ENCODE results near the gene IBA57.
A peak's percentile ranks its signal among the peaks of the same experiment; 100 is the strongest.

IBA57 gene

DNA sequence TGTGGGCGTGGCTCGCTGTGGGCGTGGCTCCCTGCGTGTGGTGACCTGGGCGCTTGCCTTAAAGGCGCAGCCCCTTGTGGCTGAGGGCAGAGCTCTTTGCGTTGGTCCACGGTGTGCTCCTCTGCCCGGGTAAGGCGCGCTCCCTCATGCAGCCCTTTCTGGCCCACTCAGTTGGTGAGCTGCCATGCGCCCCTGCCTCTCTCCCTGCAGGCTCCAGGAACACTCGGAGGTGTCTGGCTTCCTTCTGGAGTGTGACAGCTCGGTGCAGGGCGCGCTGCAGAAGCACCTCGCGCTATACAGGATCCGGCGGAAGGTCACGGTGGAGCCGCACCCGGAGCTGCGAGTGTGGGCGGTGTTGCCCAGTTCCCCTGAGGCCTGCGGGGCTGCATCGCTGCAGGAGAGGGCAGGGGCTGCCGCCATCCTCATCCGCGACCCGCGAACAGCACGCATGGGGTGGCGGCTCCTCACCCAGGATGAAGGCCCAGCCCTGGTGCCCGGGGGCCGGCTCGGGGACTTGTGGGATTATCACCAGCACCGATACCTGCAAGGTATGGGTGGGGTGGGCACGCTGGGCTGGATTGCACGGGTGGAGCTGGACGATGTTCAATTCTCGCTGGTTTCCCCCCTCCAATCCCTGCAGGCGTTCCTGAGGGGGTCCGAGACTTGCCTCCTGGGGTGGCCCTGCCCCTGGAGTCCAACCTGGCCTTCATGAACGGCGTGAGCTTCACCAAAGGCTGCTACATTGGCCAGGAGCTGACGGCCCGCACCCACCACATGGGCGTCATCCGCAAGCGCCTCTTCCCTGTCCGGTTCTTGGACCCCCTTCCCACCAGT lies 9.1 kb downstream of the IBA57 start:
- in situ Hi-C loops (cut with HindIII; ENCODE audit: low pct_unique_long_range_greater_than_20kb, low sequenced_read_pairs), result no loop called here
- TF ChIP-seq JUND (IDR thresholded peaks at IDR 0.05; ENCODE audit: low read depth), result no peak
- DNase-seq (ENCODE audit: low read depth in 1 of 2, low spot score in 1 of 2), result peak; percentile 88 to 96

DNA sequence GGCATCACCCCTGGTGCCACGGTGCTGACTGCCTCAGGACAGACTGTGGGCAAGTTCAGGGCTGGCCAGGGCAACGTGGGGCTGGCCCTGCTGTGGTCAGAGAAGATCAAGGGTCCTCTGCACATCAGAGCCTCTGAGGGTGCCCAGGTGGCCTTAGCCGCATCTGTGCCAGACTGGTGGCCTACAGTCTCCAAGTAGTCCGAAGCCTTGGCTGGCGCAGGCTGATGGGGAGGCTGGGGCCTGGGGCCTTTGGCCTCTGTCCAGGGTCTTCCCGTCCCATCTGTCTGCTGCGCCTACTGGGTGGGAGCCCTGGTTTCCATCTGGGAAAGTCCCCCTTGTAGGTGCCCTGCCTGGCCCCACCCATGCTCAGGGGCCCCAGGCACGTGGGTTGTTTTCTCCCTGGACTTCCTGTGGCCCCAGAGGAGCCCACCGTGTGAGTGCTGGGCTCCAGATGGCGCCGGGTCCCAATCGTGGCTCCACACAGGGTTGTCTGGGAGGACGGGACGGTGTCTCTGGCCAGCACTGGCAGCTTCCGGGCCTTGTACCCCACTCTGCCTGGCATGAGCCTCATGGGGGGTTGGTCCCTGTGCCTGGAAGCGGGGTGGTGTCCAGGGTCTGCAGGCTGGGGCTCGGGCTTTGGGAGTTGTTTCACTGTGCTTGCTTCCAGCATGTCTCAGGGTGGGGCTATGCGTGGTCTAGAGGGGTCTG lies 9.9 kb downstream of the IBA57 start:
- TF ChIP-seq JUND (IDR thresholded peaks at IDR 0.05; ENCODE audit: low read depth), result no peak
- no peak for DNase-seq (ENCODE audit: low read depth in 1 of 2, low spot score in 1 of 2)
- in situ Hi-C loops (cut with HindIII; ENCODE audit: low pct_unique_long_range_greater_than_20kb, low sequenced_read_pairs), result no loop called here

DNA sequence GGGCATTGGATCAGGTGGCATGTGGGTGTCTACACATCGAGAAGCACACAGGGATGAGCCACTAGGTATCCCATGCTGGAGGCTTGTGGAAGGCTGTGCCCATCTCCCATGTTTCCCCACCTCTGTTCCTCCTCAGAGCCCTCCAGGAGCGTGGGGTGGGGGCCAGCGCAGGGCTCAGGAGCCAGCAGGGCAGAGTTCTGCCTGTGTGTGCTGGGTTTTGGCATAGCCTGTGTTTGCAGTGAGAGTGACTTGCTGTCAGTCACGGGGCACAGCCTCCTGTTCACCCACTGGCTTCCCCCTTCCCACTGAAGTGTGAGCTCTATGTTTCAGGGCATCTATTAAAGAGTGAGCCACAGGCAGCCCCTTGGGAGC lies 10.4 kb downstream of the IBA57 start:
- in situ Hi-C loops (cut with HindIII; ENCODE audit: low pct_unique_long_range_greater_than_20kb, low sequenced_read_pairs), result no loop called here
- no peak for TF ChIP-seq JUND (IDR thresholded peaks at IDR 0.05; ENCODE audit: low read depth)

DNA sequence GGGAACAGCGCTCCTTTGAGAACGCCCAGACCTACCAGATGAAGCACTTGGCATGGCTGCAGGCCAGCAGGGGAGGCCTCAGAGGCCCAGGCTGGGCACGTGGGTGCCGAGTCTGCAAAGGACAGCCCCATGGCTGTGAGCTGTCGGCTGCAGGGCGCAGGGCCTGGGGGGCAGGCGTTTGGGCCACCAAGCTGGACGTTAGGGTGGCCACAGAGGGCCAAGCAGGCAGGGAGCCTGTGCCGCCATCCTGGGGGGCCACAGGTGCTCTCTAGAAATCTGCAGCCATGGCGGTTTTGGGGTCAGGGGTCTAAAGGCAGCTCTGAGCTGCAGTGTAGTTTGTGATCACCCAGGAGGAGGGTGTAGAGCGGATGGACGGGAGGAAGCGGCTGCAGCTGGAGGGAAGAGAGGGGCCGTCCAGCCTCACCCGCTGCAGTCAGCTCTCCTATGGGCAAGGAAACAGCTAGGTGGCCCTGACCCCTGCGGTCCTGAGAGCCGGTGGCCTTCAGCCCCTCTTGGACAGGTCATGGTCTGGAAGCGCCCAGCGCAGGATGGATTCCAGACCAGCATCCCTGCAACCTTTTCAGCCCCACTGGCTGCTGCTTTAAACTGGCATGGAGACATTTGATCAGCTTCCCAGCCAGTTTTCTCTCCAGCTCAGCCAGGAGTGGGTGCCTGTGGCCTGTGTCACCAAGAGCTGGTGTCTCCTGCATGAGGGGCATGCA lies 11.0 kb downstream of the IBA57 start:
- no peak for TF ChIP-seq JUND (IDR thresholded peaks at IDR 0.05; ENCODE audit: low read depth)
- no peak for DNase-seq (ENCODE audit: low read depth in 1 of 2, low spot score in 1 of 2)
- in situ Hi-C loops (cut with HindIII; ENCODE audit: low pct_unique_long_range_greater_than_20kb, low sequenced_read_pairs), result no loop called here

More for the DNA sequence above, 10.4 kb downstream of the IBA57 start:
- DNase-seq (ENCODE audit: low read depth in 1 of 2, low spot score in 1 of 2), result no peak

DNA sequence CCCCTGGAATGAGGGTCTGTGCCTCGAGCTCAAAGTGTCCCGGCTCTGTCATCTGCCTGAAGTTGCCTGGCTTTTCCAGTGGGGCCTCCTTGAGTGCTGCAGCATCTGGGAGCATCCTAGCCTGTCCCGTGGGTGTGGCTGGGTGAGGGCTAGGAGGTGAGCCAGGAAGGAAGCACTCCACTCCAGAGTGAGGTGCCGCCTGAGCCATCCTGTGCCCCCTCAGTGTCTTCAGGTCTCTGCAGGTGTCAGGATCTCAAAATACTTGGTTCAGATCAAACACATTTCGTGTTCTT lies 11.5 kb downstream of the IBA57 start:
- DNase-seq (ENCODE audit: low read depth in 1 of 2, low spot score in 1 of 2), result no peak
- TF ChIP-seq JUND (IDR thresholded peaks at IDR 0.05; ENCODE audit: low read depth), result no peak
- in situ Hi-C loops (cut with HindIII; ENCODE audit: low pct_unique_long_range_greater_than_20kb, low sequenced_read_pairs), result no loop called here

DNA sequence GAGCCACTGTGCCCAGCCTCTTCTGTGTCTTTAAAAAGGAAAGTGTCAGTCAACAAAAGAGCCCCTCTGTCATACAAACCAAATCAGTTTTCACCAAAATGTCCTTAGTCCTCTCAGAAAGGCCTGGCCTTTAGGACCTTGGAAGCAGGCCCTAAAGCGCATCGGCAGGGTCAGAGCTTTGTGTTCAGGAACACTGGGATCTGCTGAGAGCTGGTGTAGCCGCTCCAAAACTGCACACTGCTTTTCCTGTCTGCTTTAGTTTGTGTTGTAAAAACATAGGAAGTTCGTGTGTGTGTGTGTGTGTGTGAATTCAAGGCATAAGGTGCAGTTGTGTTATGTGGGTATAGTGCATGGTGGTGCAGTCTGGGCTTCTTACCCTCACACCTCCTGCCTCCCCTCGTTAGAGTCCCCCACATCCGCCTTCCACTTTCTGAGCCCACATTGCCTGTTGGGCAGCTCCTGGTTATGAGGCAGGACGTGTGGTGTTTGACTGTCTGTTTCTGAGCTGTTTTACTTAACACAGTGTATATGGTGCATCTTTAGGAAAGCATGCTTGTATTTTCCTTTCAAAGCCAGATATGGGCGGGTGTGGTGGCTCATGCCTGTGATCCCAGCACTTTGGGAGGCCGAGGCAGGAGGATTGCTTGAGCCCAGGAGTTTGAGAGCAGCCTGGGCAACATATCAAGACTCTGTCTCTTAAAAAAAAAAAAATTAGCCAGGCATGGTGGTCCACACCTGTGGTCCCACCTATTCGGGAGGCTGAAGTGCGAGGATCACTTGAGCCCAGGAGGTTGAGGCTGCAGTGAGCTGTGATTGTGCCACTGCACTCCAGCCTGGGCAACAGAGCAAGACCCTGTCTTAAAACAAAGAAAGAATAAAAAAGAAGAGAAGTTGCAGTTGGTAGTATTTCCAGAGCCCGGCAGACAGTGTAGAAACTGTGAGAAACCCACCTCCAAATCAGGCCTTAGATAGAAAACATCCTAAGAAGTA lies 12.4 kb downstream of the IBA57 start:
- in situ Hi-C loops (cut with HindIII; ENCODE audit: low pct_unique_long_range_greater_than_20kb, low sequenced_read_pairs), result no loop called here
- DNase-seq (ENCODE audit: low read depth in 1 of 2, low spot score in 1 of 2), result no peak
- TF ChIP-seq JUND (IDR thresholded peaks at IDR 0.05; ENCODE audit: low read depth), result no peak

DNA sequence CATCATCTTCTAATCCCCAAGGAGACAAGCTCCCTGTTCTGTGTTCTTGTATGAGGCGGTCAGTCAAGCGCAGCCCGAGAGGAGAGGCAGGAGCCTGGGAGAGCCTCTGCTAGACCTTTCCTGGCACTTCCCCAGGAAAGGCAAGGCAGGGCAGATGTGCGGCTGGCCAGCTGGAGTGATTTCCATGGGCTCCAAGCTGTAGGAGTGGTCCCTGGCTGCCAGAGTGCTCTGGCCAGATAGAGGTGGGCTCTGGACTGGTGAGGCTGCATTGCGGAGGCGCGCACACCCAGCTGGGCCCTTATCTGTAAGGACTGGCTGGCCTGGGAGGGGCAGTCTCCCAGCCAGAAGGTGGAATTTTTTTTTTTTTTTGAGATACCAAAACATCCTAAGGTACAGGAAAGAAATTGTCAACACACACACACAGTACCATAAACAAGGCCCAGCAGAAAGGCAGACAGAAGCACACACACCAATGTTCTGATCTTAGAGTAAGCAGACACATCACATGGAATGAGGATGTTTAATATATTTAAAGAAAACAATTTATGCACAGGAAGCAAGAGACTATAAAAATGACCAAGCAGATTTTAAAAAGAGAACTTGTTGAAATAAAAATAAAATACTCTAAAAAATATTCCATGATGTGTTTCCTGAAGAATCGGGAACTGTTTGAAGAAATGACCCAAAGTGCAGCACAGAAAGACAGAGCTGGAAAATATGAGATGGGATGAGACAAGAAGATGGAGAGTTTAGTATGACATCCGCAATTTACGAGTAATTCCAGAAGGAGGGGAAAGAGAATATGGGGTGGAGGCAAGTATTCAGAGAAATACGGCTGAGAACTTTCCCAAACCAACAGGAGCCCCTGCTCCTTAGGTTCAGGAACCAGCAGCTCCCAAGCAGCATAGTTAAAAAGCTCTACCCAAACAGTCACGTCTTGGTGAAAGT lies 13.4 kb downstream of the IBA57 start:
- TF ChIP-seq JUND (IDR thresholded peaks at IDR 0.05; ENCODE audit: low read depth), result no peak
- in situ Hi-C loops (cut with HindIII; ENCODE audit: low pct_unique_long_range_greater_than_20kb, low sequenced_read_pairs), result no loop called here
- no peak for DNase-seq (ENCODE audit: low read depth in 1 of 2, low spot score in 1 of 2)

DNA sequence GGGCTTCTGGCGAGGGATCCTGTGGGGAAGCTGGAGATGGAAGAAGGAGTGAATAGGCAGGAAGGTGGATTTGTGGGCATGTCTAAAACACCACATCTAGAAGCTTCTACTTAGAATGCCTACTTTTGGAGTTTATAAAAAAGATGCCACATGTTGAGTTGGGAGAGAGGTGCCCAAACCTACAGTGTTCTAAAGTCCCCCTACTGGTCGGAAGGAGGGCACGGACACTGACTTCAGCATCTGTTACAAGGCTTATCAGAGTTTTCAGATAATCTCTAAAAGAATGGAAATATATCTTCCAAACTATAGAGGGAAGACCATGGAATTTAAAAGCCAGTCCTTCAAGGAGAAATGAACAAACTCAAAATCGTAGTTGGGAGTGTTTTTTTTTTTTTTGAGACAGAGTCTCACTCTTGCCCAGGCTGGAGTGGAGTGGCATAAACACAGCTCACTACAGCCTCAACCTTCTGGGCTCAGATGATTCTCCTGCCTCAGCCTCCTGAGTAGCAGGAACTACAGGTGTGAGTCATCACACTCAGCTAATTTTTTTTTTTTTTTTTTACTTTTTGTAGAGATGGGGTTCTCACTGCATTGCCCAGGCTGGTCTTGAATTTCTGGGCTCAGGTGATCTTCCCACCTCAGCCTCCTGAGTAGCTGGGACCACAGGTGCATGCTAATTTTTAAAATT lies 14.8 kb downstream of the IBA57 start:
- TF ChIP-seq JUND (IDR thresholded peaks at IDR 0.05; ENCODE audit: low read depth), result no peak
- no peak for DNase-seq (ENCODE audit: low read depth in 1 of 2, low spot score in 1 of 2)
- in situ Hi-C loops (cut with HindIII; ENCODE audit: low pct_unique_long_range_greater_than_20kb, low sequenced_read_pairs), result no loop called here

DNA sequence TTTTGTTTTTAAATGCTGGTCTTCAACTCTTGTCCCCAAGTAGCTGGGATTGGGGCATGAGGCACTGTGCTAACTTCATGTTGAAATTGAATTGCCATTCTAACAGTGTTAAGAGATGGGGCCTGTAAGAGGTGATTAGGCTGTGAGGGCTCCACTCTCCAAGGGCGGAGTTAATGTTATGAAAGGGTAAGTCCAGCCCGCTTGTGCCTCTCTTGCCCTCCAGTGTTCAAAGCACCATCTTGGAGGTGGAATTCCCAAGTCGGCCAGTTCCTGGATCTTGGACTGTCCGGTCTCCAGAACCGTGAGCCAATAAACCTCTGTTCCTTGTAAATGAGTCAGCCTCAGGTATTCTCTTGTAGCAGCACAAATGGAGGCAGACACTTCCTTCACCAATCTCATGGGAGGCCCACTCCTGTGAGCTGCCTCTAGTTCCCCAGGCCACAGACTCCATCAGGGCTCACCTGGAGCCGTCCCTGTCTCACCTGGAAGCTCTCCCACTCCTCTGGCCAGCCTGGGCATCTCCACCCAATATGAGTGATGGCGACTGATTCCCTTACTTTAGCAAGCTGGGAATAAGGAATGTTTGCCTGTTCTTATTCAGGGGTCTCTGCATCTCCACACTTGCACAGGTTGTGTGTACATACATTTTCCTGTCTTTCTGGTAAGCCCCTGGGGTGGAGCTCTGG lies 15.5 kb downstream of the IBA57 start:
- DNase-seq (ENCODE audit: low read depth in 1 of 2, low spot score in 1 of 2), result no peak
- no peak for TF ChIP-seq JUND (IDR thresholded peaks at IDR 0.05; ENCODE audit: low read depth)
- in situ Hi-C loops (cut with HindIII; ENCODE audit: low pct_unique_long_range_greater_than_20kb, low sequenced_read_pairs), result no loop called here

DNA sequence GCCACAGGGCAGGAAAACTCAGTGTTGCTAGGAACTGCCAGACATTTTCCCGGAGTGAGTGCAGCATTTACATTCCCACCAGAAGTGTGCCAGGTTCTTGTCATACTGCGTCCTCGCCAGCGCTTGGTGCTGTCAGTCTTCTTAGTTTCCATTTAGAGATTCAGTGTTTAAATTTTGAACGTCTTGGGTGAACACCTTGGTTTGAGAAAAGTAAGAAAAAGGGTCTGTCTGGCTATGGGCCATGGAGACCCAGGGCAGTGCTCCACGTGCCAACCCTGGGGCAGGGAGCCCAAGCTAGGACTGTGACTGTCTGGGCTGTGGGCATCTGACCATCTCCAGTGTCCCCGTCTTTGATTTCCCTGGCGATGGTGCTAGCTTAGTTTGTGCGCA lies 16.0 kb downstream of the IBA57 start:
- in situ Hi-C loops (cut with HindIII; ENCODE audit: low pct_unique_long_range_greater_than_20kb, low sequenced_read_pairs), result no loop called here
- TF ChIP-seq JUND (IDR thresholded peaks at IDR 0.05; ENCODE audit: low read depth), result no peak
- DNase-seq (ENCODE audit: low read depth in 1 of 2, low spot score in 1 of 2), result no peak
